ENCODE data around the gene EEPD1.

GRCh38 chr7:36227223-36227622 lies 74.2 kb downstream of the EEPD1 start:
- TF ChIP-seq EZH2 (IDR thresholded peaks at IDR 0.05) (no peak), POLR2AphosphoS5 (IDR thresholded peaks at IDR 0.05; ENCODE audit: borderline replicate concordance, low read depth, low read length) (no peak), FOXP2 (optimal IDR thresholded peaks at IDR 0.05; ENCODE audit: control extremely low read depth, extremely low read length, insufficient read depth) (no peak)

Data from SK-N-MC (cell line).